T-helper 2 cell treated with Interferon-gamma antibody and Interleukin-4, amounts not matched to agents 100 ng/mL and 5 ng/mL, for 36 hours (primary cell): Measurements from ENCODE around the gene WDR59. TPM values are rescaled to one million over a fixed set of nuclear protein-coding genes. Genes with fewer than 3 reads are reported as not detected.
"Not testable (repeated sequence)": the region's sequence is repeated elsewhere in the genome, so short reads cannot be mapped to it uniquely, and the experiment has no call there.

Experiments
- intact Hi-C: fragments of 100-400 bp; cut with micrococcal nuclease; formaldehyde crosslinking; loops from one replicate; pipeline ENCODE4 v1.15.1; 2023
- total RNA-seq: library from RNA; stranded (reverse); gene quantifications from 2 replicates; pipeline ENCODE4 v1.2.3, GENCODE V29; 2022

The WDR59 gene, protein sequence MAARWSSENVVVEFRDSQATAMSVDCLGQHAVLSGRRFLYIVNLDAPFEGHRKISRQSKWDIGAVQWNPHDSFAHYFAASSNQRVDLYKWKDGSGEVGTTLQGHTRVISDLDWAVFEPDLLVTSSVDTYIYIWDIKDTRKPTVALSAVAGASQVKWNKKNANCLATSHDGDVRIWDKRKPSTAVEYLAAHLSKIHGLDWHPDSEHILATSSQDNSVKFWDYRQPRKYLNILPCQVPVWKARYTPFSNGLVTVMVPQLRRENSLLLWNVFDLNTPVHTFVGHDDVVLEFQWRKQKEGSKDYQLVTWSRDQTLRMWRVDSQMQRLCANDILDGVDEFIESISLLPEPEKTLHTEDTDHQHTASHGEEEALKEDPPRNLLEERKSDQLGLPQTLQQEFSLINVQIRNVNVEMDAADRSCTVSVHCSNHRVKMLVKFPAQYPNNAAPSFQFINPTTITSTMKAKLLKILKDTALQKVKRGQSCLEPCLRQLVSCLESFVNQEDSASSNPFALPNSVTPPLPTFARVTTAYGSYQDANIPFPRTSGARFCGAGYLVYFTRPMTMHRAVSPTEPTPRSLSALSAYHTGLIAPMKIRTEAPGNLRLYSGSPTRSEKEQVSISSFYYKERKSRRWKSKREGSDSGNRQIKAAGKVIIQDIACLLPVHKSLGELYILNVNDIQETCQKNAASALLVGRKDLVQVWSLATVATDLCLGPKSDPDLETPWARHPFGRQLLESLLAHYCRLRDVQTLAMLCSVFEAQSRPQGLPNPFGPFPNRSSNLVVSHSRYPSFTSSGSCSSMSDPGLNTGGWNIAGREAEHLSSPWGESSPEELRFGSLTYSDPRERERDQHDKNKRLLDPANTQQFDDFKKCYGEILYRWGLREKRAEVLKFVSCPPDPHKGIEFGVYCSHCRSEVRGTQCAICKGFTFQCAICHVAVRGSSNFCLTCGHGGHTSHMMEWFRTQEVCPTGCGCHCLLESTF
- total RNA-seq, result 63.9 and 65.8 TPM in 2 replicates

DNA sequence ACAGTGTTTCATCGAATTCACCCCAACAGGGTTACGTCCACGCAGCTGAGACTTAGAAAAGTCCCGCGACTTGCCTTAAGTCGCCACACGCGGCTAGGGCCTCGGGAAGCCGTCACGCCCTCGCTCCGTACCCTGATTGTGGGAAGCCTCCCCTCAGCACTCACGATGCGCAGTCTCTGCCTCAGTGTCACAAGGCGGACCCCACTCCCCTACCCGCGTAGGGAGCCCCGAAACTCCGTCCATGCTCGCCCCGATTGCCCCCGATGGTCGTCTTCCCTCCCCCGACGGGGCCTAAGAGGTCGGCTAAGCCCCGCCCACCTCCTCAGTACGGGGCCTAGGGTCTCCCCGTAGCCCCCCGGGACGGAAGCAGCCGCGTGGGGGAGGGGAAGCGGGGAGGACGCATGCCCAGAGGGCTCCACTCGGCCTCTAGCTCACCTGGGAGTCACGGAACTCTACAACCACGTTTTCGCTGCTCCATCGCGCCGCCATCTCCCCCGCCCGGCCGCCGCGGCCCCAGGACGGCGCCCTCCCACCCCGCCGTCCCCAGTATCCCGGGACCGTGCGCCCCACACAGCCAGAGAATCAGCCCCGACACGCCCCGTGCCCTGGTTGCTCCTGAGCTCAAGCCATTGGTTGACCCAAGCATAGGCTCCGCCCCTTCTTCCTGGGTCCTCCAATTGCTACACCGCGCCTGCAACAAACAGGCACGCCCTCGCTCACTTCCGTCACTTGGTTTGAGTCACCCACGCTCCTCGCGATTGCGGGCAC lies at the start of gene WDR59:
TSS of gene WDR59 (minus strand) at position 595 of the 768 bp plus-strand sequence. CDS start at position 489, 106 bp downstream.
- intact Hi-C loops, result loop anchor here (1.0 to 10.0 kb wide), 8 partner anchors 14 to 660 kb away; partner anchors contain the start of genes CFDP1, GABARAPL2, KARS1 and MLKL

DNA sequence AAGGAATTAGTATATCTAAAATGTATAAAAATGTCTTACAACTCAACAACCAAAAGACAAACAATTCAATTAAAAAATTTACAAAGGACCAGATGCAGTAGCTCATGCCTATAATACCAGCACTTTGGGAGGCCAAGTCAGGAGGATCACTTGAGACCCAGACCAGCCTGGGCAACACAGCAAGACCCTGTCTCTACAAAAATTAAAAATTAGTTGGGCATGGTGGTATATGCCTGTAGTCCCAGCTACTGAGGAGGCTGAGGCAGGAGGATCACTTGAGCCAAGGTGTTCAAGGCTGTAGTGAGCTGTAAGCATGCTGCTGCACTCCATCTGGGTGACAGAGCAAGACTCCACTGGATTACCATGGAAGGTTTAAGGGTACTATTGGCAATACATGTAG lies 47.7 kb upstream of the WDR59 start:
- intact Hi-C loops, result no loop called here

DNA sequence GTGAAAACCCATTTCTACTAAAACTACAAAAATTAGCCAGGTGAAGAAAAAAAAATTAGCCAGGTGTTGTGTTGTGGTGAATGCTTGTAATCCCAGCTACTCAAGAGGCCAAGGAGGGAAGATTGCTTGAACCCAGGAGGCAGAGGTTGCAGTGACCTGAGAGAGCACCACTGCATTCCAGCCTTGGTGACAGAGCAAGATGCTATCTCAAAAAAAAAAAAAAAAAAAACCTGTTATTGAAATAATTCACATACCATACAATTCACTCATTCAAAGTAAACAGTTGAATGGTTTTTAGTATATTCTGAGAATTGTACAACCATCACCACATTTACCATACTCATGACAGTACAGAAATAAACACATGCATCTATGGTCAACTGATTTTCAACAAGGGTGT lies 44.9 kb upstream of the WDR59 start:
- intact Hi-C loops, result no loop called here

DNA sequence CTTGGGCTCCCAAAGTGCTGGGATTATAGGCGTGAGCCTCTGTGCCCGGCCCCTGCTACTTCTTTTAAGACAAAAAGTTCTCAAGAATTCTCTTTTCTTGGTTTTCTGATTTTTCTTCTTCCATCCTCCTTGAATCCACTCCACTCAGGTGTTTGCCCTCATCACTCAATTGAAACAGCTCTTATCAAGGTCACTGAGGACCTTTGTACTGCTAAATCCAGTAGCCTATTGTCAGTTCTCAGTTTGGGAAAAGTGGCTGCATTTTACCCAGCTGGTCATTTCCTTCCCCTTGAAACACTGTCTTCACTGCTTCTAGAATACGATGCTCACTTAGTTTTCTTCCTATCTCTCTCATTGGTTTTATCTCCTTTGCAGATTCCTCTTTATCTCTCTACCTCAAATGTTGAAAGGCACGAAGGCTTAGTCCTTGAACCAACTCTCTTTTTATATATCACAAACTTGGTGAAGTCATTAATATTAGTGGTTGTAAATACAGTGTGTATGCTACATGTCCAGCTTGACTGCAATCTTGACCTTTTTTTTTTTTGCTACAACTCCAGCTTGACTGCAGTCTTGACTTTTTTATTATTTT lies 43.7 kb upstream of the WDR59 start:
- intact Hi-C loops, result no loop called here

DNA sequence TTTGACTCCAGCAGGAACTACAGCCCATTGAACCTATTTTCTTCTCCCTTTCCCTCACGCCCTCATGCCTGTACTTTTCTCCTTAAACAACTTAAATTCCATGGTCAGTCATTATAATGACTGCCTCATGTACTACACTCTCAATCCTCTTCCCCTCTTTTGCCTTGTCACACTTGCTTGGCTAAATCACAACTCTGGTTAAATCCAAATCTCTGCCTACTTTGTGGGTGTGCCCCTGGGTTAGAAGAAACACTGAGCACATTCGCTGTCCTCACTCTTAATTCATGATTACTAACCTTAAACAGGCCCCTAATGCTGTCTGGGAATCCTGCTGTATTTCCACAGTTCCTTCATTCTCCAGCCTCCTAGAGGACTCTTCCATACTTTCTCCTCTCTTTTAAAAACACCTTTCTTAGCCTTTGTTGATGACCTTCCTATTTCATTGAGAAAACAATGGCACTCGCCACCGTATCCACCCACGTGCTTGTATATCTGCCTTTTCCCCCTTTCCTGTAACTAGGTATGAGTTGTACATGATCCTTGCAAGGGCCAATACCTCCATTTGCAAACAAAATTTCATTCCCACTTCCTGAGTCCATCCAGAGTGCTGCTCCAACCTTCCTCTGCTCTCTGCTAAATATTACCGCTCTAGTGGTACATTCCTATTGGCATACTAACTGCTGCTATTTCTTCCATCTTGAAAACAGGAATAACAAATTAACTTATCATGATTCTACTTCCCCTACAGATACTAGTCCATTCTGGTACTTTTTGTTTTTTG lies 42.8 kb upstream of the WDR59 start:
- intact Hi-C loops, result no loop called here

DNA sequence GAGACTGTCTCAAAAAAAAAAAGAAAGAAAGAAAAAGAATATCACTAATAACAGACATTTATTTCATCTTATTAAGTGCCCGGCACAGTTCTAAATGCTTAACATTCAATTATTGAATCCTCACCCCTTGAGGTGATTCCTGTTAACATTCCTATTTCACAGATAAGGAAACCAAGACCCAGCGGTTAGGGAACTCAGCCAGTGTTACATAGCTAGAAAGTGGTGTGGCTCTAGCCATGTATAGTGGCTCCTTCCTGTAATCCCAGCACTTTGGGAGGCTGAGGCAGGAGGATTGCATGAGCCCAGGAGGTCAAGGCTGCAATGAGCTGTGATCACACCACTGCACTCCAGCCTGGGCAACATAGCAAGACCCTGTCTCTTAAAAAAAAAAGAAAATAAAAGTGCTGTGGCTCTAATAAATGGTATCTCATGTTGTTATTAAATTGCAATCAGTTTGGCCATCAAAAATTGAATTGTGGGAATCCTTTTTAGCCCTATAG lies 42.0 kb upstream of the WDR59 start:
- intact Hi-C loops, result no loop called here

DNA sequence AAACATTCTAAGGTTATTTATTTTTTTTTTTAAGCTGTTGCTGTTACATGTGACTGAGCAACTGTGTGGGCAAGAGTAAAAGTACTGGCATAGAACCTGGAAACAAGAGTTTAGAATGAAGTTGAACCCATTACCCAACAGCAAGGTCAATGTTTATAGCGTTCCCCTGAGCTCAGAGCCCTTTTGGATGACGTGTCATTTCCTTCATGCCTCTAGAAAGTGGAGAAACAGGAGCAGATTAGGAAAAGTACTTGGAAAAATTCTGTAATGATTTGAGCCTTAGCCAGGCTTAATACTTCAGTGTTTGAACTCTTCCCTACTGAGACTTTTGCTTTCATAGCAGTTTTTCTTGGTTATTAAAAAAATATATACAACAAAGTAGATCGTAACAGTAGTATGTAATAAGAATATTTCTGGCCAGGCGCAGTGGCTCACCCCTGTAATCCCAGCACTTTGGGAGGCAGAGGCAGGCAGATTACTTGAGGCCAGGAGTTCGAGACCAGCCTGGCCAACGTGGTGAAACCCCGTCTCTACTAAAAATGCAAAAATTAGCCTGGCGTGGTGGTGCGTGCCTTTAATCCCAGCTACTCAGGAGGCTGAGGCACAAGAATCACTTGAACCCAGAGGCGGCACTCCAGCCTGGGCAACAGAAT lies 41.4 kb upstream of the WDR59 start:
- intact Hi-C loops, result not testable (repeated sequence)

DNA sequence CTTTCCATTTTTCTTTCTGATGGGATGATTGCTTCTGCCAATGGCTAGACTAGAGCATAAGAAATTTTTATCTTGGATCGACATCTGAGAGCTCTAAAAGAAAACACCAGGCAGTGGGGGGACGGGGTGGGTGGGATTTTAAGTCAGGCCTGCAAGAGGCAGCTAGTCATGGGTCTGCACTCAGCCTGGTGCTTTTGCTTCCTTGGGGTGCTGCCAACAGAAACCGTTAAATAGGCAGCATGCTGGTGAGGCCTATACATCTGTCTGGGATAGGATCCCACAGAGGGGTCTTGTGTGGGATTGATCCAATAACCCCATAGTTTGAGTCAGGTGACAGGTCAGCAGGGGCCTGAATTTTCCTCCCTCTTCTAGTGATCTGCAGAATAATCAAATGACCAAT lies 40.8 kb upstream of the WDR59 start:
- intact Hi-C loops, result no loop called here

DNA sequence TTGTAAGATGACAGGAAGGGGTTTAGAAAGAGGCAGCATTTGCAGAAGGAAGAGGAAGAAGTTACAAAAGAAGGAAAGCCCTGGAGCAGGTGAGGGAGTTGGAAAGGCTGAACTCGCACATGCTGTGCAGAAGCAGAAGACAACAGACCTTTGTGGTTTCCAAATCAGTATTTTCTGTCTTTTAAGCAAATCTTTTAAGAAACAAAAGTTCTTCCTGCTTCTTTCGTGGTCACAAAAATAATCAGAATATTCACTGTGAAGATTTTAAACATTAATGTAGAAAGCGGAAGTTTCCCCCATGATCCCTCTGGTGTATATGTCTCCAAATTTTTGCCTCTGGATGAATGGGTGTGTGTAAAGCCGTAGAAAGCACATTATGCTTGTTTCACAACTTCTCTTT lies 39.7 kb upstream of the WDR59 start:
- intact Hi-C loops, result no loop called here

DNA sequence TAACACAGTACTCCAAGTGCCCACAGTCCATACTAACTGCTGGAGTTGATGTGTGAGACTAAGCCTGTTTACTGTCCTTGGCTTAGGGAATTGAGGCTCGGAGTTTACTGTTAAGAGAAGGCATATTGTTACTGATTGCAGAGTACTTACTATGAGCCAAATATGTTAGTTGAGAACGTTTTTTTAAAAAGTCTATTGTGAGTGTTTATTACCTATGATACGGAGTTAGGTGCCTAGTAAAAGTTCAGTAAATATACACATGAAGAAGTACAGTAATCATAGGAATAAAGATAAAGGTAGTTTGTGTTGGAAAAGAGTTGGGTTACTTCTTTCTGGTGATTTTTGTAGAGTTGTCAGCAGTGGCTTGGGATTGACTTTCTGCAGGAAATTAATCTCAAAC lies 39.3 kb upstream of the WDR59 start:
- intact Hi-C loops, result no loop called here

DNA sequence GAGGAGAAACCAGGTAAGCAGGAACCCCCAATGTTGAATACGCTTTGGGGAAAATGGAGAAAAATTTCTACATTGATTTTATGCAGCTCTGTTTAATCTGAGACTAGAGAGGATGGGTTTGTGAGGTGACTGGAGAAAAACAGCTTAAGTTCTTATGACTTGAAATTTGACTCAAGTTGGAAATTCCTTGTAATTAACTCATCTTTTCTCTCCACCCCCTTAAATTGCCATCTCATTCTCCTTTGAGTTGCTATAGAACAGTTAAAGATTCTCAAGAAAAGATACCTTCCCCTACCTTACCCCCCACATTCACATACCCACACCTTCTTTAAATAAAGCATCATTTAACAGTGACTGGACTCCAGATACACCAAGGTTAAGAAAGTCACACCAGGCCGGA lies 38.1 kb upstream of the WDR59 start:
- intact Hi-C loops, result no loop called here

DNA sequence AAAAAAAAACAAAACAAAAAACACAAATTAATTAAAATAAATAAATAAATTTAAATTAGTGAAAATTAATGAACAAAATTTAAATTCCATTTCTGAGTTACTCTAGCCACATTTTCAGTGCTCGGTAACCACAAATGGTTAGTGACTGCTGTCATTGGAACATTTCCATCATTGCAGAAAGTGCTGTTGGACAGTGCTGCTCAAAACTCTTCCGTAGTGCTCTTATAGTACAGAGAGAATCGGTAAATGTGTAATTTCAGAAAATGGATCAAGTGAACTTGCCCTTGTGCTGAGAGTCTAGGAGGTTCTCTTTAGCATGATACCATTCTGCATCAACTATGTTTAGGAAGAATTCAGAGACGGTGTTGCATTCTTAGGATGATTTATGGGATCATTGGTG lies 37.6 kb upstream of the WDR59 start:
- intact Hi-C loops, result no loop called here

DNA sequence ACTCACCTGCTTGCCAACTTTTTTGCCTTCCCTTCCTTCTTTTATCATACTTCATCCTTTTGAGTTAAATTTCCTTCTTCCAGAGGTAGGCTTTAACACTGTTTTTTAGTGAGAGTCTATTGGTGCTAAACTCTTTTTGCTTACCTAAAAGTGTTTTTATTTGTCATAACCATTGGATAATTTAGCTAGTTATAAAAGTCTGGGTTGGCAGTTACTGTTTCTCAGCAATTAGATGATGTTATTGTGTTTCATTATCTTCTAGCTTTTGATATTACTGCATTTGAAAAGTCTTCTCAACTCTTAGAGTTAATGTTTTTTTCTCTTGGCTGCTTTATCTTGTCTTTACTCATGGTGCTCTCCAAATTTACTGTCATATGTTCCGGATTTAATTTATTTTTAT lies 36.5 kb upstream of the WDR59 start:
- intact Hi-C loops, result no loop called here

DNA sequence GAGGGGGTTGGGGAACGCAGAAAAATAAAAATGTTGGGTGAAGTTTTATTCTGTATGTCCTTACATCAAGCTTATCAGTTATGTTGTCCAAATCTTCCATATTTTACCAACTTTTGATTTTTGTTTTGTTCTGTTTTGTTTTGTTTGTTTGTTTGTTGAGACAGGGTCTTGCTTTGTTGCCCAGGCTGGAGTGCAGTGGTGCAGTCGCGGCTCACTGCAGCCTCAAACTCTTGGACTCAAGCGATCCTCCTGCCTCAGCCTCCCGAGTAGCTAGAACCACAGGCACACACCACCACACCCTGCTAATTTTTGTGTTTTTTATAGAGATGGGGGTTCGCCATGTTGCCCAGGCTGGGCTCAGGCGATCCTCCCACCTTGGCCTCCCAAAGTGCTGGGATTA lies 34.7 kb upstream of the WDR59 start:
- intact Hi-C loops, result no loop called here

DNA sequence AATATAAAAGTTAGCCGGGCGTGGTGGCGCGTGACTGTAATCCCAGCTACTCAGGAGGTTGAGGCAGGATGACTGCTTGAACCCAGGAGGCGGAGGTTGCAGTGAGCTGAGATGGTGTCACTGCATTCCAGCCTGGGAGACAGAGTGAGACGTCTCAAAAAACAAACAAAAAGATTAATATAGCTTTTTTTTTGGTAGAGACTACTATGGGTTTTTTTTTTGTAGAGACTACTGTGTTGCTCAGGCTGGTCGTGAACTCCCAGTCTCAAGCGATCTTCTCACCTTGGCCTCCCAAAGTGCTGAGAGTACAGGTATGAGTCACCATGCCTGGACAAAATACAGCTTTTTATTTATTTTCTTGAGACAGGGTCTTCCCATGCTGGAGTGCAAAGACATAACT lies 34.1 kb upstream of the WDR59 start:
- intact Hi-C loops, result no loop called here

DNA sequence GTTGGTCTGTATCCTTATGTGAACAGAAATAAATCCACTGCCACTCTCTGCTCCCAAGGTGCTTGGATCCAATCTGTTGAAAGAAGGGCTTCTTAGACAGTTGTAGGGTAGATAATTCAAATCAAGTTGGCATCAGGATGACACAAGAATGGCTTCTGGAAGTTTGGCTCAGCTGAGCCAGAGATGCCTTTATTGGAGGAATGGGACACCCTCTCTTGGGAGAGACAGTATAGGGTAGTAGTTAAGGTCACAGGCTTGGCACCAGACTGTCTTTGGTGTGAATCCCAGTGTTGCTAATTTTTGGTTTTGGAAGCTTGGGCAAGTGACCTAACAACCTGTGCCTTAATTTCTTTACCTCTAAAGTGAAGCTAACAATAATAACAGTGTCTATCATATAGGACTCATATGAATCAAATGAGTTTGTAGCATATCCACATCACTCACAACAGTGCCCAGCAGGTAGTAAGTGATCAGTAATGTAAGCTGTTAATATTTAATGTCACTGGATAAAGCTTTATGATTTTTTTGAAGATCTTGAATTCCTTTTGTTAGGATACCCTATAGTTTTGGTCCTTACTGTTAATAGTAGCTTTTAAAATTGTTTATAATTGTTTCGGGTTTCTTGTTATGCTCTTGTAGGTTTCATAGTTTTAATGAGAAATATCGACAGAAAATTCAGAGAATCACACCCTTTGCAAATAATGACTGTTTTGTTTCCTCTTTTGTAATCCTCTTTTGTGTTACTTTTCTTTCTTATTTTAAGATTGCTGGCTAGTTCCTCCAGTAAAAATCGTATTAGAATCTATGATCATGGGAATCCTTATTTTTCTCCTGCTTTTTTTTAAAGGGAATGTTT lies 33.0 kb upstream of the WDR59 start:
- intact Hi-C loops, result no loop called here

DNA sequence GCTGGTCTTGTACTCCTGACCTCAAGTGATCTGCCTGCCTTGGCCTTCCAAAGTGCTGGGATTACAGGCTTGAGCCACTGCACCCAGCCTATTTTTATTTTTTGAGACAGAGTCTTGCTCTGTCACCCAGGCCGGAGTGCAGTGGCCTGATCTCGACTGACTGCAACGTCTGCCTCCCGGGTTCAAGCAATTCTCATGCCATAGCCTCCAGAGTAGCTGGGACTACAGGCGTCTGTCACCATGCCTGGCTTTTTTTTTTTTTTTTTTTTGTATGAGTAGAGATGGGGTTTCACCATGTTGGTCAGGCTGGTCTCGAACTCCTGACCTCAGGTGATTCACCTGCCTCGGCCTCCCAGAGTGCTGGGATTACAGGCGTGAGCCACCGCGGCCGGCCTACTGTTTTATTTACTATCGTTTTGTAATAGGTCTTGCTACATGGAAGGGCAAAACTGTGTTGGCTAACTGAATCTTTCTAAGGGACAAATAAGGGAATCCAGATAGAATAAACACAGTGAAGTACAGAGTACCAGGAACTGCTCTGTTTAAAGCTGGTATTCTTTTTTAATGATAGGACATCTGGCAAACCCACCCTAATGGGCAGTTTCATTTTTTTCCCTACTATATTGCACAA lies 31.6 kb upstream of the WDR59 start:
- intact Hi-C loops, result not testable (repeated sequence)

DNA sequence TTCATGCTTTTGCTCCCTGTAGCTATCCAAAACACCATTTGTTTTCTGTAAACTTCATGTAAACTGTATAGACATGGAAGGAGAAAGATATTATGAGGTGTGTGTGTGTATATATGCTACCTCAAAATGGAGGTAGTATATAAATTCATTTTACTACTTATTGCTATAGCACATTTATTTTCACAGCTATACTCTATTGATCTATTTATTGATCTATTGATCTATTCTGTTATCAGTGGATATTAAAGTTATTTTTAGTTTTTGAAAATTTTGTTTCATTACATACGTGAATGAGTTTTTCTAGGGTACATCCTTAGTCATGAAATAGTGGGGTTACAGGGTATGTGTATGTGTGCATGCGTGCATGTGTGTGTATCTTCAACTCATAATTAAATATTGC lies 29.4 kb upstream of the WDR59 start:
- intact Hi-C loops, result loop anchor here (5.0 kb wide), 1 partner anchor 48 kb away; no protein-coding TSS in a partner anchor
